CD14-positive monocyte (primary cell): ENCODE measurements around the gene SFRP4. TPM values are rescaled to one million over a fixed set of nuclear protein-coding genes. Genes with fewer than 3 reads are reported as not detected.

Experiments used
- DNase-seq, 3 donors: peaks; one replicate each; pipeline ENCODE4 v3.0.0-alpha.2; 2011 to 2022
- H2AFZ ChIP-seq: 2 replicates; pipeline ENCODE4 v1.6.0; 2012; ENCODE audit warnings: mild to moderate bottlenecking, low read depth, low read length, inconsistent platforms; ENCODE audit not compliant: insufficient read depth, poor library complexity, severe bottlenecking
- H3K27ac ChIP-seq, 2 donors: 1 replicate in 1 of 2; 2 replicates in 1 of 2; pipeline ENCODE4 v1.5.1; 2012 to 2013; ENCODE audit warnings: low read length in 2 of 2, control low read depth in 1 of 2, inconsistent platforms in 1 of 2, low read depth in 1 of 2, mild to moderate bottlenecking in 1 of 2
- H3K27me3 ChIP-seq, 2 donors: one replicate each; pipeline versions ENCODE4 v1.6.0 to v1.6.1; 2011 to 2013; ENCODE audit warnings: low read length in 2 of 2; ENCODE audit not compliant: control insufficient read depth in 2 of 2, insufficient read depth in 2 of 2
- H3K36me3 ChIP-seq, 2 donors: replicated peaks in 1 of 2; 1 replicate in 1 of 2; 2 replicates in 1 of 2; pipeline versions ENCODE4 v1.5.1 to v1.6.1; 2012 to 2013; ENCODE audit warnings: low read length in 2 of 2, control low read depth in 1 of 2, inconsistent platforms in 1 of 2, mild to moderate bottlenecking in 1 of 2; ENCODE audit not compliant: insufficient read depth in 2 of 2, control insufficient read depth in 1 of 2
- H3K4me1 ChIP-seq, 2 donors: 1 replicate in 1 of 2; 2 replicates in 1 of 2; pipeline versions ENCODE4 v1.5.1 to v1.6.1; 2012 to 2013; ENCODE audit warnings: low read length in 2 of 2, control low read depth in 1 of 2, inconsistent platforms in 1 of 2, mild to moderate bottlenecking in 1 of 2, moderate library complexity in 1 of 2; ENCODE audit not compliant: insufficient read depth in 2 of 2, control insufficient read depth in 1 of 2
- H3K4me2 ChIP-seq: replicated peaks from 2 replicates; pipeline ENCODE3; 2012; ENCODE audit warnings: low read length, moderate library complexity, mild to moderate bottlenecking; ENCODE audit not compliant: poor library complexity, severe bottlenecking; ENCODE audit errors: extremely low read depth
- H3K4me3 ChIP-seq, 3 experiments: fragments of 200-600 bp in 1 of 3; sonication (generic) in 1 of 3; replicated peaks in 1 of 3; 1 replicate in 2 of 3; 2 replicates in 1 of 3; pipeline ENCODE4 v1.5.1; 2011 to 2013; ENCODE audit warnings: low read length in 3 of 3, mild to moderate bottlenecking in 3 of 3, control low read depth in 2 of 3, low read depth in 2 of 3, inconsistent platforms in 1 of 3, moderate library complexity in 1 of 3
- H3K79me2 ChIP-seq: 2 replicates; pipeline ENCODE4 v1.6.0; 2012; ENCODE audit warnings: mild to moderate bottlenecking, control low read depth, inconsistent platforms, low read length, moderate library complexity; ENCODE audit not compliant: insufficient read depth
- H3K9ac ChIP-seq: 2 replicates; pipeline ENCODE4 v1.6.0; 2017; ENCODE audit warnings: low read length, mild to moderate bottlenecking; ENCODE audit not compliant: insufficient read depth, poor library complexity, severe bottlenecking
- H3K9me3 ChIP-seq, 2 donors: replicated peaks in 1 of 2; 1 replicate in 1 of 2; 2 replicates in 1 of 2; pipeline versions ENCODE4 v1.5.1 to v1.6.1; 2012 to 2013; ENCODE audit warnings: low read length in 2 of 2, control low read depth in 1 of 2; ENCODE audit not compliant: control insufficient read depth in 1 of 2, insufficient read depth in 1 of 2
- H4K20me1 ChIP-seq: 2 replicates; pipeline ENCODE4 v1.6.0; 2012; ENCODE audit warnings: mild to moderate bottlenecking, low read length, control low read depth, moderate library complexity; ENCODE audit not compliant: insufficient read depth
- H3K27ac Mint-ChIP-seq, 7 donors: one replicate each; pipeline ENCODE4 v1.8.0; 2020; ENCODE audit warnings: mild to moderate bottlenecking in 7 of 7, mixed read lengths in 7 of 7, moderate library complexity in 6 of 7, inconsistent platforms in 2 of 7
- H3K27me3 Mint-ChIP-seq, 3 donors: one replicate each; pipeline ENCODE4 v1.8.0; 2021 to 2022; ENCODE audit warnings: low read depth in 3 of 3, mild to moderate bottlenecking in 3 of 3, mixed read lengths in 3 of 3, moderate library complexity in 3 of 3, inconsistent platforms in 1 of 3
- H3K36me3 Mint-ChIP-seq, 2 donors: one replicate each; pipeline ENCODE4 v1.8.0; 2020; ENCODE audit warnings: mixed read lengths in 2 of 2, inconsistent platforms in 1 of 2, mild to moderate bottlenecking in 1 of 2
- H3K4me1 Mint-ChIP-seq: one replicate; pipeline ENCODE4 v1.8.0; 2020; ENCODE audit warnings: mild to moderate bottlenecking, mixed read lengths
- H3K4me3 Mint-ChIP-seq, 2 donors: one replicate each; pipeline ENCODE4 v1.8.0; 2020; ENCODE audit warnings: mild to moderate bottlenecking in 2 of 2, mixed read lengths in 2 of 2, moderate library complexity in 1 of 2
- H3K9me3 Mint-ChIP-seq, 7 donors: one replicate each; pipeline ENCODE4 v1.8.0; 2020 to 2022; ENCODE audit warnings: mixed read lengths in 7 of 7, mild to moderate bottlenecking in 6 of 7, moderate library complexity in 6 of 7, inconsistent platforms in 2 of 7
- WGBS: methylation state at CpG from one replicate; pipeline ENCODE4 v1.1.5; 2013; ENCODE audit warnings: missing lambda C conversion rate; ENCODE audit not compliant: insufficient coverage; 5-methylcytosine and 5-hydroxymethylcytosine counted together
- intact Hi-C, 2 donors: fragments of 100-400 bp; cut with micrococcal nuclease; formaldehyde crosslinking; loops; one replicate each; pipeline versions ENCODE4 v1.15.0 to v1.15.1; 2023
- polyA plus RNA-seq, 3 donors: library from polyadenylated mRNA; depleted of rRNA in 1 of 3; unstranded in 2 of 3; stranded (reverse) in 1 of 3; fragments of 300-500 nt in 2 of 3; fragments of >200 nt in 1 of 3; fragmentation: Illumina TruSeq in 2 of 3; gene quantifications; 1 replicate in 2 of 3; 2 replicates in 1 of 3; pipeline ENCODE4 v1.2.3, GENCODE V29; 2012 to 2021
- TF ChIP-seq, protein P1 (sequence below): fragments of 200-600 bp; IDR thresholded peaks from one replicate; pipeline ENCODE4 v1.8.0; 2022; ENCODE audit warnings: antibody characterized with exemption, mild to moderate bottlenecking

SFRP4 gene
- polyA plus RNA-seq, 3 donors: not detected

DNA sequence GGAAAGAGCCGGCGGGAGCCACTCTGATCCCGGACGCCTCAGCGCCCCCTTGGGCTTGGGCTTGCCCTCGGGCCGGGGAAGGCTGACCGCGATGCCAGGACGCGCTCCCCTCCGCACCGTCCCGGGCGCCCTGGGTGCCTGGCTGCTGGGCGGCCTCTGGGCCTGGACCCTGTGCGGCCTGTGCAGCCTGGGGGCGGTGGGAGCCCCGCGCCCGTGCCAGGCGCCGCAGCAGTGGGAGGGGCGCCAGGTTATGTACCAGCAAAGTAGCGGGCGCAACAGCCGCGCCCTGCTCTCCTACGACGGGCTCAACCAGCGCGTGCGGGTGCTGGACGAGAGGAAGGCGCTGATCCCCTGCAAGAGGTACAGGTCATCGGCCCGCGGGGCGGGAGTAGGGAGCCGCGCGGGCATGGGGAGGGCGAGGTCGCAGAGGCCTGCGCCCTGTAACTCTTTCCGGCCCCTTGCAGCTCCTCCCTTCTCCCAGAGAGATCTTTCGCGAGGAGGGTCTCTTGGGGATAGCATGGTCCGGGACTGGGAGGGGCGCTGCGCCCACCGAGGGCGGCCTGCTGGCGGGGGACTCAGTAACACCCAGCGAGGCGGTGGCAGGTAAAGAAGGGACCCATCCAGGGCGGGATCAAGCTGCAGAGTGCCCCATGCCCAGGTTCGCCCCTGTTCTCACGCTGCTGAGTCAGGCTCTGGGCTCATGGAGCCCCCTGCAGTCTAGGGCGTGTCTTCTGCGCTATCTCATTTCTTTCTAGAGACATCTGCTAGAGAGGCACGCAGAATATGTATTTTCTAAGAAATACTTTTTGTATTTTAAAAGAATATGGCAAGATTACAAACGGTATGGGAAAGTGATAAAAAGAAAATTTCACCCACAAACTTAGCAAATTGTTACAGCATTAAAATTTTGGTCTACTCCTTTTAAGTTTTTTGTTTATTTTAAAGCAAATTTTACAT is 4.5 kb upstream of the SFRP4 start:
- peaks cover 3 to 18% (median 14%) of the 10 kb centered on the region in 7 donors for H3K9me3 Mint-ChIP-seq
- peak overlapping the region; percentile 90 to 91 for H3K4me3 Mint-ChIP-seq
- WGBS: 0% methylated on average over 59 of the region's 63 CpGs
- peaks cover 27% of the 10 kb centered on the region for H3K4me1 Mint-ChIP-seq
- Histone ChIP-seq H3K9me3 (peaks cover 2 to 14% of the 10 kb centered on the region in 2 donors), H3K4me1 (peaks cover 28 to 30% of the 10 kb centered on the region in 2 donors), H3K27ac (no peak overlapping the region), H3K4me3 (peak overlapping the region; percentile 41 to 85 (median 47)), H4K20me1 (no peaks in the 10 kb centered on the region), H3K27me3 (peaks cover 18 to 36% of the 10 kb centered on the region in 2 donors), H3K36me3 (peaks cover 0 to 6% of the 10 kb centered on the region in 2 donors), H3K79me2 (peaks cover 7% of the 10 kb centered on the region), H2AFZ (peak overlapping the region; percentile 88), H3K9ac (peak overlapping the region; percentile 61), H3K4me2 (peak overlapping the region; percentile 93)
- peak in 2 of 3 donors; percentile 19 for DNase-seq
- peak overlapping the region in 1 of 7 donors; percentile 57 for H3K27ac Mint-ChIP-seq
- TF ChIP-seq, protein P1, sequence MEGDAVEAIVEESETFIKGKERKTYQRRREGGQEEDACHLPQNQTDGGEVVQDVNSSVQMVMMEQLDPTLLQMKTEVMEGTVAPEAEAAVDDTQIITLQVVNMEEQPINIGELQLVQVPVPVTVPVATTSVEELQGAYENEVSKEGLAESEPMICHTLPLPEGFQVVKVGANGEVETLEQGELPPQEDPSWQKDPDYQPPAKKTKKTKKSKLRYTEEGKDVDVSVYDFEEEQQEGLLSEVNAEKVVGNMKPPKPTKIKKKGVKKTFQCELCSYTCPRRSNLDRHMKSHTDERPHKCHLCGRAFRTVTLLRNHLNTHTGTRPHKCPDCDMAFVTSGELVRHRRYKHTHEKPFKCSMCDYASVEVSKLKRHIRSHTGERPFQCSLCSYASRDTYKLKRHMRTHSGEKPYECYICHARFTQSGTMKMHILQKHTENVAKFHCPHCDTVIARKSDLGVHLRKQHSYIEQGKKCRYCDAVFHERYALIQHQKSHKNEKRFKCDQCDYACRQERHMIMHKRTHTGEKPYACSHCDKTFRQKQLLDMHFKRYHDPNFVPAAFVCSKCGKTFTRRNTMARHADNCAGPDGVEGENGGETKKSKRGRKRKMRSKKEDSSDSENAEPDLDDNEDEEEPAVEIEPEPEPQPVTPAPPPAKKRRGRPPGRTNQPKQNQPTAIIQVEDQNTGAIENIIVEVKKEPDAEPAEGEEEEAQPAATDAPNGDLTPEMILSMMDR: no peak
- peaks cover 30 to 47% (median 31%) of the 10 kb centered on the region in 3 donors for H3K27me3 Mint-ChIP-seq
- intact Hi-C loops: no loop called here
- H3K36me3 Mint-ChIP-seq: peaks cover 0 to 2% of the 10 kb centered on the region in 2 donors

DNA sequence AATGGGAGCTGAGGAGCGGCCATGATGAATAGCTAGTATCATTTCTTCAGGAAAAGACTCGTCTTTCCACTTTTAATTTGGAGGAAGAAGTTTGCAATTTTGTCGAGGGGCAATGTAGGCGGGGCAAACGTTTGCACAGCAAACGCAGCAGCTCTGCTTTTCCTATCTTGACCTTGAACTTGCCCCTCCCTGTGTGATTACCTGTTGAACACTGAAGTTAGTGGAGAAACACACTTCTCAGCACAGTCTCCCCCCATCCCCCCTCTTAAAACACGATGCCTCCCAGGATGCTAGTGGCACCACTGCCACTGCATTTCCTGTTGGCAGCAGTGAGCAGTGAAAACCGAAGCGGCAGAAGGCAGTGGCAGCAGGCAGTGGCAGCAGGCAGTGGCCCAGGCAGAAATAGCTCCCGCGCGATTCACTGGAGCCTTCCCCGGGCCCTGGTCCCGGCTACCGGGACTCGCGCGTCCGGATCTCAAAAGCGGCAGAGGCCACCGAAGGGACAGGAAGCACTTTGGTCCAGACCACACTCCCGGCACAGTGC is 3.8 kb upstream of the SFRP4 start, which contains the start of gene EPDR1:
Gene EPDR1, plus strand, starts transcription at position 336 of the 544 bp plus-strand sequence. CDS start 300 bp downstream, outside the sequence.
- H3K4me1 ChIP-seq: peaks cover 35 to 38% of the 10 kb centered on the region in 2 donors
- H3K9ac ChIP-seq: peak within 1 kb of the TSS; percentile 61
- peaks cover 0 to 4% of the 10 kb centered on the region in 2 donors for H3K36me3 ChIP-seq
- H3K4me1 Mint-ChIP-seq: peaks cover 34% of the 10 kb centered on the region
- H3K27me3 Mint-ChIP-seq: peaks cover 35 to 55% (median 37%) of the 10 kb centered on the region in 3 donors
- H3K27ac ChIP-seq: no peak within 1 kb of the TSS
- peaks cover 4% of the 10 kb centered on the region for H3K79me2 ChIP-seq
- H2AFZ ChIP-seq: peak within 1 kb of the TSS; percentile 88
- H4K20me1 ChIP-seq: no peaks in the 10 kb centered on the region
- H3K4me3 Mint-ChIP-seq: peak within 1 kb of the TSS; percentile 90 to 91
- peak within 1 kb of the TSS; percentile 41 to 85 (median 47) for H3K4me3 ChIP-seq
- intact Hi-C loops: no loop called here
- peak; percentile 34 to 46 (median 38) for DNase-seq
- WGBS: 2% methylated on average over 16 of the region's 22 CpGs
- H3K27me3 ChIP-seq: peaks cover 23 to 44% of the 10 kb centered on the region in 2 donors
- peak within 1 kb of the TSS; percentile 93 for H3K4me2 ChIP-seq
- peaks cover 3 to 10% (median 7%) of the 10 kb centered on the region in 7 donors for H3K9me3 Mint-ChIP-seq
- TF ChIP-seq, protein P1: peak; percentile 15
- peaks cover 0 to 2% of the 10 kb centered on the region in 2 donors for H3K36me3 Mint-ChIP-seq
- peak within 1 kb of the TSS in 2 of 7 donors; percentile 9 to 57 for H3K27ac Mint-ChIP-seq
- H3K9me3 ChIP-seq: peaks cover under 1 to 7% of the 10 kb centered on the region in 2 donors
